GM19455 (cell line): ENCODE results near the gene PDE6C.
"Not testable (repeated sequence)": the region's sequence is repeated elsewhere in the genome, so short reads cannot be mapped to it uniquely, and the experiment has no call there.

Source experiments
- ATAC-seq: cut with Tn5 transposase; IDR thresholded peaks from one replicate; pipeline ENCODE4 v1.9.1; 2021; ENCODE audit not compliant: unreplicated experiment

The PDE6C gene

DNA sequence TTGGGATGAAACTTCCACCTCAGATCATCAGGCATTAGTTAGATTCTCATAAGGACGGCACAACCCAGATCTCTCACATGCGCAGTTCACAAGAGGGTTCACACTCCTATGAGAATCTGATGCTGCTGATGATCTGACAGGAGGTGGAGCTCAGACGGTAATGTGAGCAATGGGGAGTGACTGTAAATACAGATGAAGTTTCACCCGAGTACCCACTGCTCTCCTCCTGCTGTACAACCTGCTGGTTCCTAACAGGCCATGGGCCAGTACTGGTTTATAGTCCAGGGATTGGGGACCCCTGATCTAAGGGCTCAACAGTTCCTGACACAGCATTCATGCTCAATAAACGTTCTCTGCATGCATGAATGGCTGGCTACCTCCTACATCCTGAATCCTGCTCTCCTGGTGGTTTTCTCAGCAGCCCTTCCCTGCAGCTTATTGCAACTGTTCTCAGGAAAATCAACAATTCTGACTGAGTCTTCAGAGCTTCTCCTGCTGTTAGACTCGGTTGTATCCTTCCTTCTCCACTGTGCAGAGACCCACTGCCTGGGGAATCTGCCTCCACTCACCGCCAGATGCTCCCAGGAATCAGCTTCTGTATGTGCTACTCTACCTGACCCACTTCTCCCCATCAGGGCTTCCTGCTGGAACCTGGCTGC, 17.4 kb downstream of the PDE6C start:
- no peak for ATAC-seq

DNA sequence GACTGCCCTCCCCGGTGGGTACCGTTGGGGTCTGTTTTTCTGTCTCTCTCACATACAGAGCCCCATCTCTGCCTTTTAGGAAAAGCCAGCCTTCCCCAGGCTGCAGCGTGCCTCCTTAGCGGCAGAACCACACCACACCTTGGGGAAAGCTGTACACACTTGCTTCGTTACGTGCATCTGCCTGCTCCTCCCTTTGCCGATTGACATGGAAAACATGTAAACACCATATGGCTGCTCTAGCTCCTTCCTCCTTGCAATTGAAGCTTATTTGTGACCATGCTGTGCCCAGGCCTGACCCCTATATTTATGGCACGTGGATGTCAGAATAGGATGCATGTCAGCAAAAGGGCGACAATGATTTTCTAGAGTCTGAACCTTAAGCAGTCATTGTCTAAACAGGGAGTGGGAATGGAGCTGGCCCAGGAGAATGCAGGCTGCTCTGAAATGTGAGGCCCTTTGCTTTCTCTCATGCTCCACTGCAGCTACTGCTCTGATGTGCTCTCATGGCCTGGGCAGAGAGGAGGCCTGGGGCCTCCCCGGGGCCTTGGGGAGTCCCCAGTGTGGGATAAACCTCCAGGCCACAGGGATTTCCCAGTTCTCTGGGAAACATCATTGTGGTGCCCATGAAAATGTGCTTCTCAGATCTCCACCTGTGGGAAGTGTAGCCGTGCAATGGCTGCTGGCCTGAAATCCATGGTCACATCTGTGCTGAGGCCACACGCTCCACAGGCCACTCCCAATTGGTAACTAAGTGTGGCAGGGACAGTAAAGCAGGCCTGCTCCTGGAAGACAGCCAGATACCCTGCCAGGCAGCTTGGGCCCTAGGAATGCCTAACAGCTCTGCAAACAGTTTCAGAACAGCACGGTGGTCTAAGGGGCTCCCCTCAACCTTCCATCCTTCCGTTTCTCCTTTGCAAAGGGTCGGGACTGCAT, 18.6 kb downstream of the PDE6C start:
- no peak for ATAC-seq

- ATAC-seq: no peak
Measured at GRCh38 chr10:93639791-93640190, 27.5 kb downstream of the PDE6C start.

- no peak for ATAC-seq
Measured at GRCh38 chr10:93652857-93653256, 40.5 kb downstream of the PDE6C start.

- ATAC-seq: no peak
Measured at GRCh38 chr10:93654201-93654600, 41.9 kb downstream of the PDE6C start.

DNA sequence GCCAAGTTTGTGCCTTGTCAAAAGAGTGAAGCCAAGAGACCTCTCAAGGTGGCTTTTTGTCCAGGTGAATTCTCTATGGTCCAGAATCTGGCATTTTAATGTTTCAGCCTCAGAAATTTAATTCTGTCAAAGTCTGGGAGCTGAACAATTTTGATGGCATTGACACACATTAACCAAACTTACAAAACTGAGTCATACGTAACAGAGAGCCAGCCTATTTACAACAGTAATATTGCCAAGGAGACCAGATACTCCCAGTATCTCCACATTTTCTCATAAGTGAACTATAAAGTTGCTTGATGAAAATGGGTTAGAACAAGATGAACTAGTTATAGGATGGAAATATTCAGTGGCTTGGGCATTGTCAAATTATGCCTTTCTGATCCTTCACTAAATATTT, 43.8 kb downstream of the PDE6C start:
- ATAC-seq: no peak

- no peak for ATAC-seq
Measured at GRCh38 chr10:93657757-93658156, 45.4 kb downstream of the PDE6C start.

- ATAC-seq: no peak
Measured at GRCh38 chr10:93666030-93666429, 53.7 kb downstream of the PDE6C start.

GRCh38 chr10:93667795-93668194, 55.5 kb downstream of the PDE6C start:
- ATAC-seq: no peak

GRCh38 chr10:93670372-93670771, 58.0 kb downstream of the PDE6C start:
- ATAC-seq: no peak

- no peak for ATAC-seq
Measured at GRCh38 chr10:93671042-93671441, 58.7 kb downstream of the PDE6C start.

DNA sequence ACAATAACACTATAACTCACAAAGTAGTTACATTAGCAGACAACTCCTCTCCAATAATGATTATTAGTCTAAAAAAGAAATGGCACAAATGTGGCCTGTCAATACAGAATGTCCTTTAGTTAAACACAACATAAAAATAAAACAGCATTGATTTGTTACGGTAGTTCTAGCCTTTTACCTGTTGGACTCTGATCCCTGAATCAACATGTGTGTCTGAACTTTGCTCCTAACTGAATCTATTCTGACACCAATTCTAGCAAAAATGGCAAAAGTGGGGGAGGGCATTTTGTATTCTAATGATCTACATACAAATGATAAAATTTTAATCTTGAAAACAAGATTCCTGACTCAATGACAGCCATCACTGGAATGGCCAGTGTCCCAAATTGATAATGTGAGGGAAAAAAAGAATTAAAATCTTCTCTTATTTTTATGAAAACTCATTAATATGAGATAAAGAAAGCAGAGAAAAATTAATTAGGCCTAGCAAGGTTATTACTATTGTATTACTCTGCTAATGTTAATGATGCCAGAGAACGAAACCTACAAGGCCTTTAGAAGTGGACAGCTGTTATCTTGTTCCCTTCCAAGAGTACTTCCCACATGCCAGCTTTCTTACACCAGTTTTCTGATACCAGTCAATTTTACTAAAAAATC, 59.8 kb downstream of the PDE6C start:
- ATAC-seq: no peak

DNA sequence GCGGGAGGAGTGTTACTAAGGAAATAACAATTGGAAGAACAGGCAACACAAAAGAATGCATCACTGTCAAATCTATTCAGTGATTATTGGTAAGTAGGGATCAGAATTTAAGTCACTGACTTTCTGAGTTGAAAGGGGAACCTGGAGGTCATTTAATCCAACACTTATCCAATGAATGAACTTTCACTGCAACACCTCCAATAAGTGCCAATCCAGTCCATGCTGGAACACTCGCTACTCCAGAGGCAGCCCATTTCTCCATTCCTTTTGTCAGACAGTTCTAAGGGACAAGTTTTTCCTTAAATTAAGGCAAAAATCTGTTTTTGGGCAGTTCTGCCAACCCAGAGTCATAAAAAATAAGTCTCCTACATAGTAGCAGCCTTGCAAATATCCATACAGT, 60.6 kb downstream of the PDE6C start:
- ATAC-seq: no peak

DNA sequence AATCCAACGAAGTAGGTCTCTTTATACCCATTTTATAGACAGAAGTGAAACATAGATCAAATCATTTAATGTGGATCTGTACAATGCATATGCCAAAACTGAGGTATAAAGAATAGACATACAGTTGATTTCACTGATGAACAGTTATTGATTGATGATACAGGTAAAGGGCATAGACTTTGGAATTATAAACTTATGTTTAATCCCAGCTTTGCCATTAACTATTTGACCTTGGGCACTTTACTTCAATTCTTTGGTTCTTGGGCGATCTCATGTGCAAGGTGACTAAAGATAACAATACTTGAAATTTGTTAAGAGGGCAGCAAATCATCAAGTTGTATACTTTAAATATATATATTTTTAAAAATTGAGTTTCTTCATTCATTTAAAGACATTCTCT, 61.5 kb downstream of the PDE6C start:
- ATAC-seq: no peak

- ATAC-seq: no peak
Measured at GRCh38 chr10:93678386-93678785, 66.0 kb downstream of the PDE6C start.

DNA sequence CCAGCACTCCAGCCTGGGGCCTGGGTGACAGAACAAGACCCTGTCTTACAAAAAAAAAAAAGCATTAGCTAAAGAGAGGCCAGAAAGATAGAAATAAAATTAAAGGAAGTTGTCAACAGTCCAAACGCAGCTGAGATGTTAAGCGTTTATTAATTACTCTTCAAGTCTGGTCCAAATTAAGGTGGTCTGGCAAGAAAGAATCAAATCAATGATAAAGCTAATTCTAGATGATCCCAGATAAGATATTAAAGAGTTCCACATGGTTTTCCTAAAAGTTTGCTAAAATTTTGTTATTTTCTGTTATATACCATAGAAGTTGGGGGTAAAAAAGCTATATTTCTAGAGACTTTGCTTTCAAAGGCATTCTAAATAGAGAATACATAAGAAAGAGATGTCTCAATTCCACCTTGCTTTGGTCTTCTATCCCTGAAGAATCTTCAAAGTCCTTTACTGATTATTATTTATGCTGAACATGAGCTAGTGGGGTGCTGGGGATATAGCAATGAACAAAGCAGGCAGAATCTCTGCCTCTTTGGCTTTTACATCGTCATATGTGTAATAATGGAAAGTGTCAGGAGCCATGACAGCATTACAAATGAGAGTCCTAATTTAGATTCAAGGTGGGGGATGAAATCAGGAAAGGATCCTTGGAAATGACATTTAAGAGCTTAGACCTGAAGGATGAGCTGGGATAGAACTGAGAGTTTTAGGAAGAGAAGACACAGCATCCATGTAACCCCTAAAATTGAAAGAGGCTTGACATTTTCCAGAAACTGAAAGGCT, 66.7 kb downstream of the PDE6C start:
- no peak for ATAC-seq

- no peak for ATAC-seq
Measured at GRCh38 chr10:93680412-93681047, 68.2 kb downstream of the PDE6C start.

DNA sequence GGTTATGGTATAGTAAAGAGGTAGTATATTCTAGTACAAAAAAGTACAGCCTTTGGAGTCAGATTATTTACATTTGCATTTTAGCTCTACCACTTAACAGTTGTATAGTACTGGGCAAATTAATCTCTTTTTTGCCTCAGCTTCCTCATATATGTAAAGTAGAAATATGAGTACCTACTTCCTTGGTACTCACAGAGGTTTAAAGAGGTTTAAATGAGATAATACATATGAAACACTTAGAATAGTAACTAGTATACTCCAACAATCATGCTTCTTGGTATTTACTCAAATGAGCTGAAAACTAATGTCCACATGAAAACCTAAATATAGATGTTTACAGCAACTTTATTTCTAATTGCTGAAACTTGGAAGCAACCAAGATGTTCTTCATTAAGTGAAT, 75.4 kb downstream of the PDE6C start:
- no peak for ATAC-seq

DNA sequence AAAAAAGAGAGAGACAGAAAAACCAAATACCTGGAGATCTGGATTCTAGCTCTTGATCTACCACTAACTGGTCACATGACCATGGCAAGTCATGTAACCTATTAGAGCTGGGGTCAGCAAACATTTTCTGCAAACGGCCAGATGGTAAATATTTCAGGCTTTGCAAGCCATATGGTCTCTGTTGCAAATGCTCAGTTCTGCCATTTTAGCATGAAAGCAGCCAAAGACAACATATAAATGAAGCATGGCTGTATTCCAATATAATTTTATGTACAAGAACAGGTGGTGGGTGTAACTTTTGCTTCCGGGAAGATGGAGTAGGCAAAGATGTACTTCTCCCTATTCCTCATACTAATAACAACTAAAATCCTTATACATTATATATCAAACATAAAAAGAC, 83.4 kb downstream of the PDE6C start:
- no peak for ATAC-seq

GRCh38 chr10:93696582-93696981, 84.2 kb downstream of the PDE6C start:
- not testable (repeated sequence) for ATAC-seq

DNA sequence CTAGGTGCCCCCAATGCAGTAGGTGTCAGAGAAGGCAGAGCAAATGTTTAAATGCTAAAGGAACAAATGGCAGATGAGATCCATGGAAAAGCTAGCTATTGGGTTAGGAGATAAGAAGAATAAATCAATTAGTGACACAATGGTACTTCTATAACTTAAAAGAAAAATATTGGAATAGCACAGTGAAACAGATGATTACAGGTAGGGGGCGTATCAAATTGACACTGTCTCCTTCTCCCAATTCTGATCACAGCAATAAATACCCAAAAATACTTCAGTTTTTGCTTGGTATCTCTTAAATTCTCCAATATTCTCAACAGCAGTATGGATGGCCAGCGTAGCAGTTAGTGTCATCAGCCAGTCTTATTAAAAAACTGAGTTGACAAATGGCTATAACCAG, 84.9 kb downstream of the PDE6C start:
- ATAC-seq: no peak
